ENCODE measurements around the gene IL20RA.
"Not testable (repeated sequence)": the region's sequence is repeated elsewhere in the genome, so short reads cannot be mapped to it uniquely, and the experiment has no call there.

IL20RA gene

DNA sequence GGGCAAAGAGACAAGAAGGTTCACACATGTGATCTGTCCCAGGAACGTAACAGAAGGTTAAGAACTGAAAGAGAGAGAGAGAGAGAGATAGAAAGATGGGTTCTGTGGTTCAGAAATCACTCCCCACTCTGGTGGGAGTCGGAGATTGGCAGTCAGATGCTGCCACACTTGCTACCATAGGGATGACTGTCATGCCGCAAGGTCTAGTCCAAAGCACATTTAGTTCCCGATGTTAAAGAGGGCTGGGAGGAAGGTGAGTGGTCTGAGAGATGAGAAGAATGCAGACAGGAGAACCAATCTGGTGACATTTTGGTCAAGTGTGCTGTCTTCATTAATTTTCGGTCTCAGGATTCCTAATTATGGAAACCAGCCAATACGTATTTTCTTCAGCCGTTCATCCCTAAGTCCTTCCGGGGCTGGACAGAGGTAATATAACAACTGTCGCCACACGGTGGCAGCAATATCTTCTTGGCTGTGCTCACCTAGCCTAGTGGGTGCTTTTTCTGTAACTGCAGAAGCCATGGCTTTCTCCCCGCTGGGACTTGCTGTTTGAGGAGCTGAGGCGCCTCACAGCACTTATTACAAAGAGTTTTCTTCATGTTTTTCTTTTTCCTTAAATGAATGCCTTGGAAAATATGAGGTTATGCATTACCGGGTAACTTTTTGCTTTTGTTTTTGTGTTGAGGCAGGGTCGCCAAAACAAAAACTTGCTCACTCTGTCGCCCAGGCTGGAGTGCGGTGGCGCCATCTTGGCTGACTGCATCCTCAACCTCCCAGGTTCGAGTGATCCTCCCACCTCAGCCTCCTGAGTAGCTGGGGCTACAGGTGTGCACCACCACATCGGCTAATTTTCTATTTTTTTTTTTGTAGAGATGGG is 76.7 kb downstream of the IL20RA start:
- DNase-seq: peak; percentile 66

- DNase-seq: no peak
These were observed 80.4 kb downstream of the IL20RA start for GRCh38 chr6:136964398-136964797.

GRCh38 chr6:136963259-136963658 is 81.5 kb downstream of the IL20RA start:
- no peak for DNase-seq

- DNase-seq: no peak
These were observed 82.1 kb downstream of the IL20RA start for GRCh38 chr6:136962661-136963060.

DNA sequence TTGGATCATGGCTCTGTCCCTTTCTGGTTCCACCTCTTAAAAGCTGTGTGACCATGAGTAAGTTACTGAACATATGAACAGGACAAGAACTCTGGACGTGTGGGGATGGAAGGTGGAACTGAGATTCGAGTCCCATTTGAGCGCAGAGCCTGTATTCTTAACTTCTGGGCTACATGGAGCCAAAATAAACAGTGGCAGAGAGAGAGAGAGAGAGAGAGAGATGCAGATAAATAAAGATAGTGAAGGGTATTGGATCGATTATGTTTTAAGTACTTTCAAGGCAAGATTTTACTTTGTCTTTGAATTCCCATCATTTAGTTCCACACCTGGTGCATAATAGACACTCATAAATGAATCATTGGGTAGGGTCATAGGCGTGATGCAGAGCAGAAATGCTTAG is 82.9 kb downstream of the IL20RA start:
- no peak for DNase-seq

DNA sequence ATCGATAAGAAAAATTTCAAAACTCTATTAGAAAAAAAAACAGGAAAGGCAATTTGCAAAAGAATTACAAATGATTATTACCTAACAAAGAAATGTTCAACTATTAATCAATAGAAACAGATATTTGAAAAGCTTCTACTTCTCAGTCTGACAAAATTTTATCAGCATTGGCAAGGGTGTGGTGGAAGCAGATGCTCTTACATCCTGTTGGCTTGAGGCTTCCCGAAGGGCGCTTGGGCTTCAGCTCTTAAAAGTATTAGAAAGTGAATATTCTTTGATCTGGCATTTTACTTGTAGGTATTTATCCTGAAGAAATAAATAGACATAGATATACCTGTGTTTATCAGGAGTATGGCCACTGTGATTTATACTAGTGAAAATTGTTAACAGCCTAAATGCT is 84.0 kb downstream of the IL20RA start:
- no peak for DNase-seq

GRCh38 chr6:136959935-136960334 is 84.8 kb downstream of the IL20RA start:
- DNase-seq: not testable (repeated sequence)

DNA sequence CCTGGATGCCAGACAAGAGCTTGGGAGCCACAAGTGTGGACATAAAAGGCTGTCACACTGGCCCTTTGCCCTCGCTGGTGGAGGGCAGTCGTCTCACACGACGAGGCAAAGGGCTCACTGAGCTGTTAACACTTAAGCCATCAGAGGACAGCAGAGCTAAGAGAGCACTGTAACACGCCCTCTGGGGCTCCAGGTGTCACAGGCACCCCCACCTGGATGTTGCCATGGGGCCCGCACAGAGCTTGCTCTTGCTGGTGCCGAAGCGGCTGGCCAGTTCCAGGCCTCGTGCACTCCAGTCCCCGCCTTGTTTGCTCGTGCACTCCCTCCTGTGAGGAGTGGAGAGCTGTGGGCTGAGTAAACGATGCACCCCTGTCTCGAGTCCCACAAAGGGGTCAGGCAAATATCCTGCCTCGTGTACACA is 85.3 kb downstream of the IL20RA start:
- no peak for DNase-seq

DNA sequence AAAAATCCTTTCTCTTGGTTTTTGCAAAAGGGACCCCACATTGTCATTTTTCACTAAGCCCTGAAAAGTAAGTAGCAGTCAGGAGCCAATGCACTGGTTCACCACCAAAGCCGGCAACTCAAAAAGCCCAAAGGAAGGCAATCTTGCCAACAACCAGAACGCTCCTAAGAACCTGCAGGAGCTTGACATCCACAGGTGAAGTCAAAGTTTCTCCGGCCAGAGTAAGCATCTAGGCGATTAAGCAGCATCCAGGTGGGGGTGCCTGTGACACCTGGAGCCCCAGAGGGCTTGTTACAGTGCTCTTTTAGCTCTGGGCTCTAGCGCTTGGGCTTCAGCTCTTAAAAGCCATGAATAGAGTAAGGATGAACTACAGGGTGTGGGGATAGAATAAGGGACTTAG is 86.6 kb downstream of the IL20RA start:
- no peak for DNase-seq

- DNase-seq: no peak
These were observed 87.9 kb downstream of the IL20RA start for GRCh38 chr6:136956590-136957544.

DNA sequence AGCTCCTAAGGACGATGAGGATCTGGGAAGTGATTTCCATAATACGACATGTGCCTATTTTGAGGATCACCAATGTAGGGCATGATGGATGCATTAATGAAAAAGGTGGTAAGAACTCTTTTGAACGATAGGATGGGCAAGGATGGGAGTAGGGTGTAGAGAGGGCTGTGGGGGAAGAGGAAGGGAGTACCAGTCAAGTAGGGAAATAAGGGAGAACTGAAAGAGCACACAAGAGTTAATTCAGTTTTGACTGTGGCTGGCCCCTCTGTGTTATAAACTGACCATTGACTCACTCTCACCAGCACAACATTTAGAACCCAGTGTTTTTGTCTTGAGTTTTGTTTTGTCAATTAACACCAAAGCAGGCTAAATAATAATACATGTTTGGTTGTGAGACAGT is 89.6 kb downstream of the IL20RA start:
- DNase-seq: no peak

DNA sequence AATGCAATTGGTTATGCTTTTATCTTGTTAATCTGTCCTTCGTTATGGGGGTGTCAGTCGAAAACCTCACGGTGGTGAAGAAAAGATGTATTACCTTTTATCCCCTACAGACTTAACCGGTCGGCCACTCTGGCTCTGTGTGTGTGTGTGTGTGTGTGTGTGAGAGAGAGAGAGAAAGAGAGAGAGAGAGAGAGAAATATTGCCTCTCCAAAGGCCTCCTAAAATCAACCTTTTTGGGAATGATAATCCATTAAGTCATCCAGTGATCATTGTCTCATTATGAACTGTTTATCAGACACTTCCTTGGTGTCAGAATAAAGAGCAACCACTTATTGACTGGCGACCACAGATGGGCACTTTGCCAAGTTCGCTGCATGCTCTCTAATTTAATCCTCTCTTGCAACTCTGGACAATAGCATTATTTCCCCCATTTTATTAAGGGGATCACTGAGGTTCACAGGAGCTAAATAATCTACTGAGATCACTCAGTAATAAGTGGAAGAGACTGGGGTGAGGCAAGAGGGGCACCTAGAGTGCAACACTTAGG is 92.0 kb downstream of the IL20RA start:
- DNase-seq: no peak

- no peak for DNase-seq
These were observed 94.2 kb downstream of the IL20RA start for GRCh38 chr6:136950436-136951126.

Data from activated CD4-positive, alpha-beta T cell treated with anti-CD3 and anti-CD28 coated beads, Interleukin-2, amount 50 U/mL, for 16 hours (primary cell).